ENCODE results near the gene CADM3. TPM values are rescaled to one million over a fixed set of nuclear protein-coding genes. Genes with fewer than 3 reads are reported as not detected.

The CADM3 gene
- total RNA-seq, 1 donor from 2014 or later, result 0.13 TPM

- H3K4me1 Mint-ChIP-seq (ENCODE audit: unreplicated experiment), result no peaks in the 10 kb centered on the region
- no peak overlapping the region for H3K4me3 Mint-ChIP-seq (ENCODE audit: unreplicated experiment)
- H3K9me3 Mint-ChIP-seq (ENCODE audit: unreplicated experiment), result peaks cover 25% of the 10 kb centered on the region
- TF ChIP-seq CTCF (IDR thresholded peaks at IDR 0.05), result no peak
- no peak for DNase-seq (ENCODE audit: extremely low spot score, unreplicated experiment)
- no peaks in the 10 kb centered on the region for H3K27me3 Mint-ChIP-seq (ENCODE audit: unreplicated experiment)
- no peak overlapping the region for H3K27ac Mint-ChIP-seq (ENCODE audit: unreplicated experiment)
- H3K36me3 Mint-ChIP-seq (ENCODE audit: unreplicated experiment), result no peaks in the 10 kb centered on the region
Measured at GRCh38 chr1:159247266-159247665, 75.9 kb downstream of the CADM3 start.

GRCh38 chr1:159248311-159248710, 76.9 kb downstream of the CADM3 start:
- Mint-ChIP-seq H3K9me3 (ENCODE audit: unreplicated experiment) (peaks cover 20% of the 10 kb centered on the region), H3K27me3 (ENCODE audit: unreplicated experiment) (no peaks in the 10 kb centered on the region), H3K36me3 (ENCODE audit: unreplicated experiment) (no peaks in the 10 kb centered on the region), H3K27ac (ENCODE audit: unreplicated experiment) (no peak overlapping the region), H3K4me3 (ENCODE audit: unreplicated experiment) (no peak overlapping the region), H3K4me1 (ENCODE audit: unreplicated experiment) (no peaks in the 10 kb centered on the region)
- no peak for DNase-seq (ENCODE audit: extremely low spot score, unreplicated experiment)
- no peak for TF ChIP-seq CTCF (IDR thresholded peaks at IDR 0.05)

GRCh38 chr1:159250638-159251216, 79.3 kb downstream of the CADM3 start:
- no peak overlapping the region for H3K4me3 Mint-ChIP-seq (ENCODE audit: unreplicated experiment)
- H3K36me3 Mint-ChIP-seq (ENCODE audit: unreplicated experiment), result no peaks in the 10 kb centered on the region
- no peaks in the 10 kb centered on the region for H3K4me1 Mint-ChIP-seq (ENCODE audit: unreplicated experiment)
- no peak overlapping the region for H3K27ac Mint-ChIP-seq (ENCODE audit: unreplicated experiment)
- H3K27me3 Mint-ChIP-seq (ENCODE audit: unreplicated experiment), result no peaks in the 10 kb centered on the region
- peaks cover 18% of the 10 kb centered on the region for H3K9me3 Mint-ChIP-seq (ENCODE audit: unreplicated experiment)
- no peak for DNase-seq (ENCODE audit: extremely low spot score, unreplicated experiment)
- TF ChIP-seq CTCF (IDR thresholded peaks at IDR 0.05), result no peak

Other genes with a start within 250 kb of the CADM3 start
- not detected in 2 replicates for gene PYHIN1, start 240.1 kb upstream of the CADM3 start, total RNA-seq
- gene IFI16, start 161.7 kb upstream of the CADM3 start, total RNA-seq, result 62.4 and 65.9 TPM in 2 replicates
- gene AIM2, start 94.8 kb upstream of the CADM3 start, total RNA-seq, result not detected in 2 replicates
- not detected in 2 replicates for gene ACKR1, start 33.3 kb downstream of the CADM3 start, total RNA-seq
- gene FCER1A, start 130.7 kb downstream of the CADM3 start, total RNA-seq, result not detected in 2 replicates

All from osteocyte (in vitro differentiated cells).